ENCODE measurements around the gene EVL.

DNA sequence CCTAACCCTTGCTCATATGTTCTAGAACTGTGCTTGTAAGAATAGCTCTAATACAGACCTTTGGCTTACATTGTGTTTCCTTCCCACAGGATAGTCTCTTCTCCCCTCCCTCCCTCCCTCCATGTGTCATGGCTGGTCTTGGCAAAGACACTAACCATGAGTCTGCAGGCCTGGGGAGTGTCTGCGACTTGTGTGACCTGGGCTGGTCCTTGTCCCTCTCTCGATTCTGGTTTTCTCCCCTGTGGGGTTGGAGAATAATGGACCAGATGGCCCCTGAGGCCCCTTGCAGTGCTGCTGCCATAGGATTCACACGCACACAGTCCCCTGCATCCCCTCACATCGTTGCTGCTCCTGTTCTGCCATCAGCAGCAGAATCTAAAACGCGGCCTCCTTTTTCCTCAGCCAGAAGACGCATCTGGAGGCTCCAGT, 64.0 kb downstream of the EVL start:
- TF ChIP-seq ZNF274 (IDR thresholded peaks at IDR 0.05; ENCODE audit: low read depth, low read length): no peak
- TF ChIP-seq YY1 (IDR thresholded peaks at IDR 0.05; ENCODE audit: insufficient read depth, insufficient read length): no peak
- TF ChIP-seq SUZ12 (IDR thresholded peaks at IDR 0.05; ENCODE audit: extremely low read depth, insufficient read depth, insufficient read length): no peak
